GM18861 (cell line): ENCODE results near the gene ZMIZ1.

Experiments
- ATAC-seq: cut with Tn5 transposase; IDR thresholded peaks from one replicate; pipeline ENCODE4 v1.9.1; 2021; ENCODE audit not compliant: unreplicated experiment

Gene ZMIZ1

DNA sequence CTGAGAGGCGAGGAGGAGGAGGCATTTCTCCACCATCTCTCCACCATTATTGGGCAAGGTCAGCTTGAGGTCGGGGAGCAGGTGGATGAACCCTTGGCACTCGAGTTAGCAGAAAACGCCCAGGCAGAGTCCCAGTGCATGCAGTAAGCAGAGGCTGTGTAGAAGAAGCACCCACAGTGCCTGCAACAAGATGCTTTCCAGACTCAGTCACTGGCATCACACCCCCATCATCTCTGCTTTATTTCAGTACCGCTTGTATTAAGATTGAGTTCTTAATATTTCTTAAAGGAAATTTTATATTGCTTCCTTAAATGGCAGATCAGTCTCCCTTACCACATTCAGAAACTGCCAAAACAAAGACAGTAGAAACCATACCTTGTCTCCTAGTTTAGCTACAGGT is 156.2 kb downstream of the ZMIZ1 start:
- ATAC-seq = no peak

DNA sequence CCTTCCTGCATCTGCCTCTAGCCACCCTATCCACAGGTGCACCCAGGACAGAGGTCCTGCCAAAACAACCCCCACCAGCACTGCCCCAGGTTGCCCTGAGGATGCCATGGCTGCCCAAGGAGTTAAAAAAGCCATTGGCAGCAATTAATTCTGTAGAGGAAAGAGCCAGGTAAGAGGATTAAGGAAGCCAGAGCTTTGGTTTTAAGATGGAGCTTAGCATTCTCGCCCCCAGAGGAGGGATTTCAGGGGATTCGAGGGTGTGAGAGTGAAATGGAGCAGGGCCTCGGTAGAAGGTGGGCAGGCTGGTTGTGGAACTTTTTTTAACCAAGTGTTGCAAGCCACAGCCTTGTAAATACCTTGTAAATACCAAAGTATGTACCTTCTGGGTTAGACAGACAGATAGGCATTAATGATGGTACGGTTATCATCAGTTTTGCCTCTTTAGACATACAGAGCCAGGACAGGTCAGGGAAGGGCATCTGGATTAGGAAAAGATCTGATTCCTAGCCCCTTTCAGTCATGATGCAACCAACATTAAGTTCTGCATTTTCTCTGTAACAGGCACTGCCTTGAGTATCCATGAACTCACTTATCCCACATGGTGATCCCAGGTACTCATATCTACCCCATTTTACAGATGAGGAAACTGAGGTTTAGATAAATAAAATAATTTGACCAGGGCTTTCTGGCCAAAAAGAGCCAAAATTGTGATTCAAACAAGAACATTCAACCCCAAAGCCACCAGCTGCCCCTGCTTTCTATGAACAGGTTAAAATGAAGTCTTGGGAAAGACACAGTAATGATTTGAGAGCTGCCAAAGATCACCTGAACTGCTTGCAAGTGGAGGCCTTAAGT is 157.9 kb downstream of the ZMIZ1 start:
- no peak for ATAC-seq

- ATAC-seq = no peak
Measured at GRCh38 chr10:79229071-79229541, 160.3 kb downstream of the ZMIZ1 start.

- ATAC-seq = no peak
Measured at GRCh38 chr10:79229830-79230327, 161.1 kb downstream of the ZMIZ1 start.

DNA sequence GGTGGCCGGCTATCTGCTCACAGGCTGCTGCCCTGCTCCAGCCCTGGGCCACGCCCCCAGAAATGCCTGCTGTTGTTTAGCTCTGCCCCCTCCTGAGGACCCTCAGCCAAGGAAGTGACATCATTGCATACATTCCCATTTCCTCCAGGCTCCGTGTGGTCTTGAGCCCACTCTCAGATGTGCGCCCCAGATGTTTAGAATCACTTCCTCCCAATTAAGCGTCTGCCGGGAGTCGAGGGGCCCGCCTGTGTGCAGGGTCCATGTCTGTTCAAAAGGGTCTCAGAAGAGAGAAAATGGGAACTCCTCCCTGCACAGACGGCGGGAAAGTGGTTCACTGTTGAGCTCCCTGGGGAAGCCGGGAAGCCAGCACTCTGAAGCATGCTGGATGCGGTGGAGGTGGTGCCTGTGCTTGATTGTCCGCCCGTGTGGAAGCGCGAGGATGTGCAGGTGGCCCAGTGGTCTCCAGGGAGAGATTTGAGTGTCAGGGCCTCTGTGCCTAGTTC is 161.6 kb downstream of the ZMIZ1 start:
- no peak for ATAC-seq

- no peak for ATAC-seq
Measured at GRCh38 chr10:79230850-79231249, 162.1 kb downstream of the ZMIZ1 start.

DNA sequence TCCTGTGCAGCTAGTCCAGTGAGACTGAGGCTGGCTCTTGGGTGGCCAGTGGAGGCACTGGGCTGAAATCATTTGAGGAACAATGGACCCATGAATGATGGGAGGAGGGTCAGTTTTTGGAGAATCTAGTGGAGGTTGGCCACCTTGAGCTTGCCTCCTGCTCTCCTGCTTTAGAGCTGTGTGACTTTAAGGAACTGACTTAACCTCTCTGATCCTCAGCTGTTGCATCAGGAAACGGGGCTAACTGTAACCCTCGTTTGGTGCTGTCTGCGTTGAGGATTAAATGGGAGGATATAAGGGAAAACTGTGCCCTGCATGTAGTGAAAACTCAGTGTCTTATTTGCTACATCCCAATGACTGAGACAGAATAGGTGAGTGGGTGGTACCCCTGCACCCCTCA is 163.1 kb downstream of the ZMIZ1 start:
- no peak for ATAC-seq

- ATAC-seq = no peak
Measured at GRCh38 chr10:79232864-79233263, 164.1 kb downstream of the ZMIZ1 start.

DNA sequence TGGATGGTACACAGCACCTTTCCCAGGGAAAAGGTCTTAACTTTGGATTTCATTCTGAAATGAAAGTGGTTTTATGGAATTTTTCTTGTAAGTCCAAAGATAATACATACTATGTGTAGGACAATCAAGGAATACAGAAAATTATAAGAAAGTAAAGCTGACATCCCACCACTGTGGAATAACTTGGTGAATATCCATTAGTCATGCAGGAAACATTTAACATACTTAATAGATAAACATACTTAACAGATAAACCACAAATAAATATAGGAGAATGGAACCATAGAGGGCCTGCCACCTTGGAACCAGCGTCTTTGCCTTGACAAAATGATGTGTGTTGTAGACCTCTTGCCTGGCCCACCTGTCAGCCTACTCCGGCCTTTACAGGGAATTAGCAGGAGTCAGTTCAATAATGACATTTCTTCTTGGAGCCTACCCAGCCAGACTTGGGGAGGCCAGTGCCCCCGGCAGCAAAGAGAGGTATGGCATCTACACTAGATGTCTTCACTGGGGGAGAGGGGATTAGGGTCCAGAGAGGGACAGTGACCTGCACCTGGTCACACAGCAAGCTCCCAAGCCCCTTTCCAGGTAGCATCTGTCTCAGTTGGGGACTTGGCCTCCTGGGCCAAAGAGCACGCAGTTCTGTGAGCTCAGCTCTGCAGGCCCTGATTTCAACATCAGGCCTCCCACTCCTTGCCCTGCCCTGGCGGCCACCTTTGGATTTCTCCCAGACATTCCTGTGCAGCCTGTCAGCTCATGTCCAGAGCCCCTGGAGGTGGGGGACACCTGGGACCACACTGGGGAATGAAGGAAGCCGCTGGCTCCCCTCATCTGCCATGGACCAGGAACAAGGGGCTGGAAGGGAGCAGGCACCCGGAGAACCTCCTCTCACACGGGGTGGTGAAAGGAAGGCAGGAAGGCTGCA is 165.9 kb downstream of the ZMIZ1 start:
- ATAC-seq = no peak

GRCh38 chr10:79235765-79236432 is 167.1 kb downstream of the ZMIZ1 start:
- ATAC-seq = no peak

DNA sequence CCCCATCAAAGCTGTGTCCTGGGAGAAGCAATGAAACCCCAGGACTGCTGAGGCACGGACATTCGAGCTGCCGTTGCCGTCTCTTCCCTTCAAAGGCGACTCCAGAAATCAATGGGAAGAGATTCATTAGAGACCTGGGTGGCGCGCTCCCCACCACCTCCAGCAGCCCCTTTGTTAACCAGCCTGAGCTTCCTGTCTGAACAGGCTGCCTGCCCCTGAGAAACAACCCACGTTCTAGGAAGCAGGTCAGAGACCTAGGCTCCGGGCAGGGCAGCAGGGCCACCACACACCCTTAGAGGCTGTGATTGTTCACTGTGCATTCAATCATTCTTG is 167.6 kb downstream of the ZMIZ1 start:
- no peak for ATAC-seq

DNA sequence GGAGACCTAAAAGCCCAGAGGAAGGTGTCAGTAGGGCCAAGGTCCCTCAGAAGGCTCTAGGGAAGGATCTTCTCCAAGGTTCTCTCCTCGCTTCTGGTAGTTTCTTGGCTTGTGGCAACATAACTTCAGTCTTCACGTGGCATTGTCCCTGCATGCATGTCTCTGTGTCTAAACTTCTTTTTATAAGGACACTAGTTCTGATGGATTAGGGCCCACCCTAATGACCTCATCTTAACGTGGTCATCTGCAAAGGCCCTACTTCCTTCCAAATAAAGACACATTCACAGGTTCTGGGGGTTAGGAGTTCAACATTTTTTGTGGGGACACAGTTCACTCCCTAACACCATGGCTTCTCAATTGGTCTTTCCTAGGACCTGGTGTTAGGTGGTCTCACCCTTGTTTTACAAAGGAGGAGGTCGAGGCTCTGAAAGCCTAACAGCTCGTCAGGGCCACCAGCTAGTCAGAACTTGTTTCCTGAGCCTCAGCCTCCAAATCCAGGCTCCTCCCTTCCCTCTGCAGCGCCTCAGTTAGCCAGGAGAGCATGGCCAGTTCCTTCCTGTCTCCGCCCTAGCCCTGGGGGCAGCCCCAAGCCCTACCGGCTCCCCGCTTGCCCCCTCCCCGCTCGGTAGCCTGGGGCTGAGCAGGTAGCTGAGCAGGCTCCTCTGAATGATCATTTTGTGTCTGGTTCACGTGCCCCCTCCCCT is 168.8 kb downstream of the ZMIZ1 start:
- ATAC-seq = no peak

GRCh38 chr10:79238158-79238520 is 169.4 kb downstream of the ZMIZ1 start:
- ATAC-seq = no peak

- no peak for ATAC-seq
Measured at GRCh38 chr10:79238606-79239005, 169.8 kb downstream of the ZMIZ1 start.

DNA sequence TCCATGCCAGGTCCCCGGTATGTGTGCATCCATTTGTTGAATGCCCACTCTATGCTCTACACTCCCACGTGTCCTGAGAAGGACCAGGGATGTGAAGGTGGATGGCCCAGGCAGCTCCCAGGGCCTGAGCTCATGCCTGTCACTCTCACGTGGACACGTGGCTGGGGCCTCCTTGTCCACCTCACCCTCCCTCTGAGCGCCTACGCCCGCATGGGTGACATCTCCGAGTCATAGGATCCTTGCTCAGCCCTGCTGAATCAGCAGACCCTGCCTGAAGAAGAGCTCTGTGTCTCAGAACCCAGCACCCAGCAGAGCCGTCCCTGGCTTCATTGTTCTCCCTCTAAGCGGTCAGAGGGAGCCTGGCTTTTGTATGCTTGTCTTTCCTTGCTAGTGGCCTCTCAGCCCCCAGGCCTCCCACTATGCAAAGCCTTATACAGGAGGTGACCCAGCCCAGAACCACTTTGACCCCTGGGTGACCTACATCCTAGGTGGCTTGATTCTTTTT is 170.6 kb downstream of the ZMIZ1 start:
- ATAC-seq = no peak

- no peak for ATAC-seq
Measured at GRCh38 chr10:79239924-79240581, 171.3 kb downstream of the ZMIZ1 start.

GRCh38 chr10:79241629-79241989 is 172.8 kb downstream of the ZMIZ1 start:
- no peak for ATAC-seq

DNA sequence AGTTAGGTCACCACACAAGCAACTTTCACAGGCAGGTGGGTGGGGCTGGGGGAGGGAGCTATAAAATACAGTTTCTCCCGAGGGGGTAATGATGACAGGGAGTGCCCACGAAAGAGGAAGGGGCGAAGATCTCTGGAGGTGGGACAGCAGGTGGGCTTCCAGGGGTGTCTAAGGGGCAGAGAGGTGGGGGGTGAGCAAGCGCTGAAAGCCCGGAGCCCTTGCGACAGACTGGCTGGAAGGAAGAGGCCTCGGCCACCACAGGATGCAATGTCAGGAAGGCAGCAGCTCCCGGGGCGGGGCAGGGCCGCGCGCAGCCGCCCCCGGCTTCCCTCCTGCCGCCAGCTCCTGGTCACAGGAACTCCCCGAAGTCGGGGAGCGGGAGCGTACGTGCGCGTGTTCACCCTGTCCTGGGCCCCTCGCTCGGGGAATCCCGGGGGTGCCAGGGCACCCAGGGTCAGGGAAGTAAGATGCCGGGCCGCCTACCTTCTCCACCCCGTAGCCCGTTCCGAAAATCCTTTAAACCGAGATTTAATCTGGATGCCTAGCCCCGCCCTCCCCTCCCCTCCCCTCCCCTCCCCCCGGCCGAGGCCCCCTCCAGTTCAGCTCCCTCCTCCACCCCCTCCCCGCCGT is 173.3 kb downstream of the ZMIZ1 start:
- peak; percentile 29 for ATAC-seq

GRCh38 chr10:79242620-79243152 is 173.9 kb downstream of the ZMIZ1 start:
- peak; percentile 13 for ATAC-seq
